ENCODE measurements around the gene ACKR1. TPM values are rescaled to one million over a fixed set of nuclear protein-coding genes. Genes with fewer than 3 reads are reported as not detected.

The ACKR1 gene
- total RNA-seq, 1 experiment from 2014 or later, result 0.63 TPM

DNA sequence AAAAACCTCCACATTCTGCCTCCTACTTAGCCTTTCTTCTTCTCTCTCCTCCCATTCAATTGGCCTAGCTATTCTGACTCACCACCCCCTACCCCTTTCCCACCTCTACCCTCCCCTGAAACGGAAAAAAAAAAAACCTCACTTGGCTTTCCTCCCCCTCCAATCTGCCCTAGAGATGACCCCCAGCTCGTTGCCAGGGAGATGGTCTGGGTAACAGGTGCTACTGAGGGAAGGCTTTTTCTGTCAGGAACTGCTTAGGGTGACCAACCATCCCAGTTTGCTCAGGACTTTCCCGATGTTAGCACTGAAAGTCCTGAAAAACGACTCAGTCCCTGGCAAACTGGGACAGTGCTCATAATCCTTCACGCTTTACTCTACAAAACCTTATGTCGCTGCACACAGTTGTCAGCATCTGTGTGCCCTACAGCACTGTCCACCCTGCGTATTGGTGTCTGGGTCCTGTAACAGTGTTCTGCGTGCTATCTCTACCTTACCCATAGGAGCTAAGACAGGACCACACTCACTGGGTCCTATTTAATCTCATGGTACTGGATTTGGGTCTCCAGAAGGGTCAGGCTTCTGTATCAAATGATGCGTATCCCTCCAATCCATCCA is 41.0 kb upstream of the ACKR1 start (continued):
- TF ChIP-seq, protein P1, sequence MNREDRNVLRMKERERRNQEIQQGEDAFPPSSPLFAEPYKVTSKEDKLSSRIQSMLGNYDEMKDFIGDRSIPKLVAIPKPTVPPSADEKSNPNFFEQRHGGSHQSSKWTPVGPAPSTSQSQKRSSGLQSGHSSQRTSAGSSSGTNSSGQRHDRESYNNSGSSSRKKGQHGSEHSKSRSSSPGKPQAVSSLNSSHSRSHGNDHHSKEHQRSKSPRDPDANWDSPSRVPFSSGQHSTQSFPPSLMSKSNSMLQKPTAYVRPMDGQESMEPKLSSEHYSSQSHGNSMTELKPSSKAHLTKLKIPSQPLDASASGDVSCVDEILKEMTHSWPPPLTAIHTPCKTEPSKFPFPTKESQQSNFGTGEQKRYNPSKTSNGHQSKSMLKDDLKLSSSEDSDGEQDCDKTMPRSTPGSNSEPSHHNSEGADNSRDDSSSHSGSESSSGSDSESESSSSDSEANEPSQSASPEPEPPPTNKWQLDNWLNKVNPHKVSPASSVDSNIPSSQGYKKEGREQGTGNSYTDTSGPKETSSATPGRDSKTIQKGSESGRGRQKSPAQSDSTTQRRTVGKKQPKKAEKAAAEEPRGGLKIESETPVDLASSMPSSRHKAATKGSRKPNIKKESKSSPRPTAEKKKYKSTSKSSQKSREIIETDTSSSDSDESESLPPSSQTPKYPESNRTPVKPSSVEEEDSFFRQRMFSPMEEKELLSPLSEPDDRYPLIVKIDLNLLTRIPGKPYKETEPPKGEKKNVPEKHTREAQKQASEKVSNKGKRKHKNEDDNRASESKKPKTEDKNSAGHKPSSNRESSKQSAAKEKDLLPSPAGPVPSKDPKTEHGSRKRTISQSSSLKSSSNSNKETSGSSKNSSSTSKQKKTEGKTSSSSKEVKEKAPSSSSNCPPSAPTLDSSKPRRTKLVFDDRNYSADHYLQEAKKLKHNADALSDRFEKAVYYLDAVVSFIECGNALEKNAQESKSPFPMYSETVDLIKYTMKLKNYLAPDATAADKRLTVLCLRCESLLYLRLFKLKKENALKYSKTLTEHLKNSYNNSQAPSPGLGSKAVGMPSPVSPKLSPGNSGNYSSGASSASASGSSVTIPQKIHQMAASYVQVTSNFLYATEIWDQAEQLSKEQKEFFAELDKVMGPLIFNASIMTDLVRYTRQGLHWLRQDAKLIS (CRISPR knock-in tag; IDR thresholded peaks at IDR 0.05; ENCODE audit: borderline replicate concordance), result no peak
- TF ChIP-seq IRF2 (CRISPR knock-in tag; IDR thresholded peaks at IDR 0.05; ENCODE audit: borderline replicate concordance, low read depth) (no peak), RORB (CRISPR knock-in tag; IDR thresholded peaks at IDR 0.05) (no peak), FOXK1 (CRISPR knock-in tag; IDR thresholded peaks at IDR 0.05) (no peak), ELF4 (CRISPR knock-in tag; IDR thresholded peaks at IDR 0.05; ENCODE audit: low read depth) (no peak)
- TF ChIP-seq, protein P2, sequence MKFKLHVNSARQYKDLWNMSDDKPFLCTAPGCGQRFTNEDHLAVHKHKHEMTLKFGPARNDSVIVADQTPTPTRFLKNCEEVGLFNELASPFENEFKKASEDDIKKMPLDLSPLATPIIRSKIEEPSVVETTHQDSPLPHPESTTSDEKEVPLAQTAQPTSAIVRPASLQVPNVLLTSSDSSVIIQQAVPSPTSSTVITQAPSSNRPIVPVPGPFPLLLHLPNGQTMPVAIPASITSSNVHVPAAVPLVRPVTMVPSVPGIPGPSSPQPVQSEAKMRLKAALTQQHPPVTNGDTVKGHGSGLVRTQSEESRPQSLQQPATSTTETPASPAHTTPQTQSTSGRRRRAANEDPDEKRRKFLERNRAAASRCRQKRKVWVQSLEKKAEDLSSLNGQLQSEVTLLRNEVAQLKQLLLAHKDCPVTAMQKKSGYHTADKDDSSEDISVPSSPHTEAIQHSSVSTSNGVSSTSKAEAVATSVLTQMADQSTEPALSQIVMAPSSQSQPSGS (CRISPR knock-in tag; IDR thresholded peaks at IDR 0.05; ENCODE audit: borderline replicate concordance, low read depth), result no peak
- TF ChIP-seq, protein P3, sequence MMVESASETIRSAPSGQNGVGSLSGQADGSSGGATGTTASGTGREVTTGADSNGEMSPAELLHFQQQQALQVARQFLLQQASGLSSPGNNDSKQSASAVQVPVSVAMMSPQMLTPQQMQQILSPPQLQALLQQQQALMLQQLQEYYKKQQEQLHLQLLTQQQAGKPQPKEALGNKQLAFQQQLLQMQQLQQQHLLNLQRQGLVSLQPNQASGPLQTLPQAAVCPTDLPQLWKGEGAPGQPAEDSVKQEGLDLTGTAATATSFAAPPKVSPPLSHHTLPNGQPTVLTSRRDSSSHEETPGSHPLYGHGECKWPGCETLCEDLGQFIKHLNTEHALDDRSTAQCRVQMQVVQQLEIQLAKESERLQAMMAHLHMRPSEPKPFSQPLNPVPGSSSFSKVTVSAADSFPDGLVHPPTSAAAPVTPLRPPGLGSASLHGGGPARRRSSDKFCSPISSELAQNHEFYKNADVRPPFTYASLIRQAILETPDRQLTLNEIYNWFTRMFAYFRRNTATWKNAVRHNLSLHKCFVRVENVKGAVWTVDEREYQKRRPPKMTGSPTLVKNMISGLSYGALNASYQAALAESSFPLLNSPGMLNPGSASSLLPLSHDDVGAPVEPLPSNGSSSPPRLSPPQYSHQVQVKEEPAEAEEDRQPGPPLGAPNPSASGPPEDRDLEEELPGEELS (CRISPR knock-in tag; IDR thresholded peaks at IDR 0.05), result no peak

DNA sequence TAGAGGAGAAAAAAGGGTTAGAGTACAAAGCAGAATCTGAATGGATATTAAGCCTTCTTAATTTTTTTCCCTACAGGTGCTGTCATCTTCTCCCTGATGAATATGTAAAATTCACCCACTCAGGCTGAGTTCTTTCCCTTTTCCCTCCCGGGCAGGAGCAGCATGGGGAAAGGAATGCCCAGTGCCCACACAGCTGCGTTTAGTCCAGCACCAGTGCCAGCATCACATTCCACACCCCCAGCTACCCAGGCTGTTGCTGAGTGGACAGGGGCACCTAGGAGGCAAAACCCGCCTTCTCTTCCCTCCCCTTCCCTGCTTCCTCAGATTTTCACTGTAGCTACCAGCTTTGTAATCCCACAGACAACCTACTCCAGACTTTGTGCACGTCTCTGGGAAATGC is 36.6 kb upstream of the ACKR1 start:
- DNase-seq (ENCODE audit: low spot score), result no peak
- Mint-ChIP-seq H3K4me3 (no peak overlapping the region), H3K36me3 (no peaks in the 10 kb centered on the region), H3K27ac (no peak overlapping the region), H3K9me3 (no peaks in the 10 kb centered on the region), H3K4me1 (peaks cover 19% of the 10 kb centered on the region), H3K27me3 (ENCODE audit: low read depth) (peaks cover 18% of the 10 kb centered on the region)
- ChIA-PET CTCF (interaction anchor here (0.7 to 1.1 kb wide), 2 partner anchors 30 to 43 kb away, joined by 3 to 5 read pairs; no protein-coding TSS in a partner anchor), POLR2A (no interaction called here)
- no peak for ATAC-seq
- no peak for TF ChIP-seq FOXK1 (CRISPR knock-in tag; IDR thresholded peaks at IDR 0.05)
- TF ChIP-seq, protein P4, sequence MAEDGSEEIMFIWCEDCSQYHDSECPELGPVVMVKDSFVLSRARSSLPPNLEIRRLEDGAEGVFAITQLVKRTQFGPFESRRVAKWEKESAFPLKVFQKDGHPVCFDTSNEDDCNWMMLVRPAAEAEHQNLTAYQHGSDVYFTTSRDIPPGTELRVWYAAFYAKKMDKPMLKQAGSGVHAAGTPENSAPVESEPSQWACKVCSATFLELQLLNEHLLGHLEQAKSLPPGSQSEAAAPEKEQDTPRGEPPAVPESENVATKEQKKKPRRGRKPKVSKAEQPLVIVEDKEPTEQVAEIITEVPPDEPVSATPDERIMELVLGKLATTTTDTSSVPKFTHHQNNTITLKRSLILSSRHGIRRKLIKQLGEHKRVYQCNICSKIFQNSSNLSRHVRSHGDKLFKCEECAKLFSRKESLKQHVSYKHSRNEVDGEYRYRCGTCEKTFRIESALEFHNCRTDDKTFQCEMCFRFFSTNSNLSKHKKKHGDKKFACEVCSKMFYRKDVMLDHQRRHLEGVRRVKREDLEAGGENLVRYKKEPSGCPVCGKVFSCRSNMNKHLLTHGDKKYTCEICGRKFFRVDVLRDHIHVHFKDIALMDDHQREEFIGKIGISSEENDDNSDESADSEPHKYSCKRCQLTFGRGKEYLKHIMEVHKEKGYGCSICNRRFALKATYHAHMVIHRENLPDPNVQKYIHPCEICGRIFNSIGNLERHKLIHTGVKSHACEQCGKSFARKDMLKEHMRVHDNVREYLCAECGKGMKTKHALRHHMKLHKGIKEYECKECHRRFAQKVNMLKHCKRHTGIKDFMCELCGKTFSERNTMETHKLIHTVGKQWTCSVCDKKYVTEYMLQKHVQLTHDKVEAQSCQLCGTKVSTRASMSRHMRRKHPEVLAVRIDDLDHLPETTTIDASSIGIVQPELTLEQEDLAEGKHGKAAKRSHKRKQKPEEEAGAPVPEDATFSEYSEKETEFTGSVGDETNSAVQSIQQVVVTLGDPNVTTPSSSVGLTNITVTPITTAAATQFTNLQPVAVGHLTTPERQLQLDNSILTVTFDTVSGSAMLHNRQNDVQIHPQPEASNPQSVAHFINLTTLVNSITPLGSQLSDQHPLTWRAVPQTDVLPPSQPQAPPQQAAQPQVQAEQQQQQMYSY (CRISPR knock-in tag; IDR thresholded peaks at IDR 0.05), result no peak
- no peak for TF ChIP-seq SMAD3 (CRISPR knock-in tag; IDR thresholded peaks at IDR 0.05; ENCODE audit: borderline replicate concordance)
- TF ChIP-seq, protein P5, sequence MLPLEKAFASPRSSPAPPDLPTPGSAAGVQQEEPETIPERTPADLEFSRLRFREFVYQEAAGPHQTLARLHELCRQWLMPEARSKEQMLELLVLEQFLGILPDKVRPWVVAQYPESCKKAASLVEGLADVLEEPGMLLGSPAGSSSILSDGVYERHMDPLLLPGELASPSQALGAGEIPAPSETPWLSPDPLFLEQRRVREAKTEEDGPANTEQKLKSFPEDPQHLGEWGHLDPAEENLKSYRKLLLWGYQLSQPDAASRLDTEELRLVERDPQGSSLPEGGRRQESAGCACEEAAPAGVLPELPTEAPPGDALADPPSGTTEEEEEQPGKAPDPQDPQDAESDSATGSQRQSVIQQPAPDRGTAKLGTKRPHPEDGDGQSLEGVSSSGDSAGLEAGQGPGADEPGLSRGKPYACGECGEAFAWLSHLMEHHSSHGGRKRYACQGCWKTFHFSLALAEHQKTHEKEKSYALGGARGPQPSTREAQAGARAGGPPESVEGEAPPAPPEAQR (CRISPR knock-in tag; IDR thresholded peaks at IDR 0.05), result no peak
- TF ChIP-seq, protein P6, sequence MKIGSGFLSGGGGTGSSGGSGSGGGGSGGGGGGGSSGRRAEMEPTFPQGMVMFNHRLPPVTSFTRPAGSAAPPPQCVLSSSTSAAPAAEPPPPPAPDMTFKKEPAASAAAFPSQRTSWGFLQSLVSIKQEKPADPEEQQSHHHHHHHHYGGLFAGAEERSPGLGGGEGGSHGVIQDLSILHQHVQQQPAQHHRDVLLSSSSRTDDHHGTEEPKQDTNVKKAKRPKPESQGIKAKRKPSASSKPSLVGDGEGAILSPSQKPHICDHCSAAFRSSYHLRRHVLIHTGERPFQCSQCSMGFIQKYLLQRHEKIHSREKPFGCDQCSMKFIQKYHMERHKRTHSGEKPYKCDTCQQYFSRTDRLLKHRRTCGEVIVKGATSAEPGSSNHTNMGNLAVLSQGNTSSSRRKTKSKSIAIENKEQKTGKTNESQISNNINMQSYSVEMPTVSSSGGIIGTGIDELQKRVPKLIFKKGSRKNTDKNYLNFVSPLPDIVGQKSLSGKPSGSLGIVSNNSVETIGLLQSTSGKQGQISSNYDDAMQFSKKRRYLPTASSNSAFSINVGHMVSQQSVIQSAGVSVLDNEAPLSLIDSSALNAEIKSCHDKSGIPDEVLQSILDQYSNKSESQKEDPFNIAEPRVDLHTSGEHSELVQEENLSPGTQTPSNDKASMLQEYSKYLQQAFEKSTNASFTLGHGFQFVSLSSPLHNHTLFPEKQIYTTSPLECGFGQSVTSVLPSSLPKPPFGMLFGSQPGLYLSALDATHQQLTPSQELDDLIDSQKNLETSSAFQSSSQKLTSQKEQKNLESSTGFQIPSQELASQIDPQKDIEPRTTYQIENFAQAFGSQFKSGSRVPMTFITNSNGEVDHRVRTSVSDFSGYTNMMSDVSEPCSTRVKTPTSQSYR (CRISPR knock-in tag; IDR thresholded peaks at IDR 0.05), result no peak
- TF ChIP-seq, protein P7, sequence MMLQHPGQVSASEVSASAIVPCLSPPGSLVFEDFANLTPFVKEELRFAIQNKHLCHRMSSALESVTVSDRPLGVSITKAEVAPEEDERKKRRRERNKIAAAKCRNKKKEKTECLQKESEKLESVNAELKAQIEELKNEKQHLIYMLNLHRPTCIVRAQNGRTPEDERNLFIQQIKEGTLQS (CRISPR knock-in tag; conservative IDR thresholded peaks at IDR 0.05), result no peak
- TF ChIP-seq, protein P8, sequence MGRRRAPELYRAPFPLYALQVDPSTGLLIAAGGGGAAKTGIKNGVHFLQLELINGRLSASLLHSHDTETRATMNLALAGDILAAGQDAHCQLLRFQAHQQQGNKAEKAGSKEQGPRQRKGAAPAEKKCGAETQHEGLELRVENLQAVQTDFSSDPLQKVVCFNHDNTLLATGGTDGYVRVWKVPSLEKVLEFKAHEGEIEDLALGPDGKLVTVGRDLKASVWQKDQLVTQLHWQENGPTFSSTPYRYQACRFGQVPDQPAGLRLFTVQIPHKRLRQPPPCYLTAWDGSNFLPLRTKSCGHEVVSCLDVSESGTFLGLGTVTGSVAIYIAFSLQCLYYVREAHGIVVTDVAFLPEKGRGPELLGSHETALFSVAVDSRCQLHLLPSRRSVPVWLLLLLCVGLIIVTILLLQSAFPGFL (CRISPR knock-in tag; IDR thresholded peaks at IDR 0.05; ENCODE audit: borderline replicate concordance), result no peak
- no peak for TF ChIP-seq TEAD4 (CRISPR knock-in tag; IDR thresholded peaks at IDR 0.05)
- TF ChIP-seq, protein P9, sequence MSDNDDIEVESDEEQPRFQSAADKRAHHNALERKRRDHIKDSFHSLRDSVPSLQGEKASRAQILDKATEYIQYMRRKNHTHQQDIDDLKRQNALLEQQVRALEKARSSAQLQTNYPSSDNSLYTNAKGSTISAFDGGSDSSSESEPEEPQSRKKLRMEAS (CRISPR knock-in tag; IDR thresholded peaks at IDR 0.05), result no peak
- TF ChIP-seq EMX1 (CRISPR knock-in tag; IDR thresholded peaks at IDR 0.05), result no peak
- no peak for TF ChIP-seq MXD4 (CRISPR knock-in tag; IDR thresholded peaks at IDR 0.05; ENCODE audit: borderline replicate concordance)
- no peak for TF ChIP-seq SMAD4 (CRISPR knock-in tag; IDR thresholded peaks at IDR 0.05)
